ENCODE results near the gene ITM2B. TPM values are rescaled to one million over a fixed set of nuclear protein-coding genes. Genes with fewer than 3 reads are reported as not detected.

Gene ITM2B
- total and polyA plus RNA-seq, 2 experiments from 2014 or later: 139 to 318 TPM

- Histone ChIP-seq H3K9me2 (ENCODE audit: insufficient read depth) (no peaks in the 10 kb centered on the region), H3F3A (replicated peaks; ENCODE audit: low read depth) (no peaks in the 10 kb centered on the region), H3K4me2 (no peak overlapping the region), H3K27me3 (ENCODE audit: insufficient read depth) (no peaks in the 10 kb centered on the region), H3K4me3 (no peak overlapping the region), H3K27ac (ENCODE audit: low read depth) (no peak overlapping the region), H2AFZ (no peak overlapping the region; the same call in 1 of the 2 replicates), H4K20me1 (replicated peaks; ENCODE audit: insufficient read depth) (no peaks in the 10 kb centered on the region), H3K79me2 (replicated peaks; ENCODE audit: insufficient read depth) (no peaks in the 10 kb centered on the region), H3K36me3 (ENCODE audit: insufficient read depth) (no peaks in the 10 kb centered on the region), H3K4me1 (ENCODE audit: insufficient read depth) (peaks cover 9% of the 10 kb centered on the region; the same call in 1 of the 2 replicates)
- Mint-ChIP-seq H3K27ac (no peak overlapping the region), H3K27me3 (ENCODE audit: insufficient read depth, low read depth, poor library complexity) (no peaks in the 10 kb centered on the region), H3K4me3 (no peak overlapping the region), H3K4me1 (peaks cover 15% of the 10 kb centered on the region; the same call in 2 of the 3 replicates), H3K9me3 (no peaks in the 10 kb centered on the region), H3K36me3 (ENCODE audit: low read depth) (no peaks in the 10 kb centered on the region)
- TF ChIP-seq ZNF331 (CRISPR knock-in tag; IDR thresholded peaks at IDR 0.05; ENCODE audit: low read depth): no peak
- no peak for TF ChIP-seq ZNF462 (CRISPR knock-in tag; IDR thresholded peaks at IDR 0.05)
- TF ChIP-seq, protein P1, sequence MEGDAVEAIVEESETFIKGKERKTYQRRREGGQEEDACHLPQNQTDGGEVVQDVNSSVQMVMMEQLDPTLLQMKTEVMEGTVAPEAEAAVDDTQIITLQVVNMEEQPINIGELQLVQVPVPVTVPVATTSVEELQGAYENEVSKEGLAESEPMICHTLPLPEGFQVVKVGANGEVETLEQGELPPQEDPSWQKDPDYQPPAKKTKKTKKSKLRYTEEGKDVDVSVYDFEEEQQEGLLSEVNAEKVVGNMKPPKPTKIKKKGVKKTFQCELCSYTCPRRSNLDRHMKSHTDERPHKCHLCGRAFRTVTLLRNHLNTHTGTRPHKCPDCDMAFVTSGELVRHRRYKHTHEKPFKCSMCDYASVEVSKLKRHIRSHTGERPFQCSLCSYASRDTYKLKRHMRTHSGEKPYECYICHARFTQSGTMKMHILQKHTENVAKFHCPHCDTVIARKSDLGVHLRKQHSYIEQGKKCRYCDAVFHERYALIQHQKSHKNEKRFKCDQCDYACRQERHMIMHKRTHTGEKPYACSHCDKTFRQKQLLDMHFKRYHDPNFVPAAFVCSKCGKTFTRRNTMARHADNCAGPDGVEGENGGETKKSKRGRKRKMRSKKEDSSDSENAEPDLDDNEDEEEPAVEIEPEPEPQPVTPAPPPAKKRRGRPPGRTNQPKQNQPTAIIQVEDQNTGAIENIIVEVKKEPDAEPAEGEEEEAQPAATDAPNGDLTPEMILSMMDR (conservative IDR thresholded peaks at IDR 0.05; ENCODE audit: low read depth in 2 of 2): no peak
- TF ChIP-seq ZNF114 (CRISPR knock-in tag; IDR thresholded peaks at IDR 0.05): no peak
- TF ChIP-seq NANOG (IDR thresholded peaks at IDR 0.05; ENCODE audit: borderline replicate concordance): no peak
- no peak for TF ChIP-seq EZH2 (IDR thresholded peaks at IDR 0.05; ENCODE audit: low read depth, unreplicated experiment)
- TF ChIP-seq, protein P2, sequence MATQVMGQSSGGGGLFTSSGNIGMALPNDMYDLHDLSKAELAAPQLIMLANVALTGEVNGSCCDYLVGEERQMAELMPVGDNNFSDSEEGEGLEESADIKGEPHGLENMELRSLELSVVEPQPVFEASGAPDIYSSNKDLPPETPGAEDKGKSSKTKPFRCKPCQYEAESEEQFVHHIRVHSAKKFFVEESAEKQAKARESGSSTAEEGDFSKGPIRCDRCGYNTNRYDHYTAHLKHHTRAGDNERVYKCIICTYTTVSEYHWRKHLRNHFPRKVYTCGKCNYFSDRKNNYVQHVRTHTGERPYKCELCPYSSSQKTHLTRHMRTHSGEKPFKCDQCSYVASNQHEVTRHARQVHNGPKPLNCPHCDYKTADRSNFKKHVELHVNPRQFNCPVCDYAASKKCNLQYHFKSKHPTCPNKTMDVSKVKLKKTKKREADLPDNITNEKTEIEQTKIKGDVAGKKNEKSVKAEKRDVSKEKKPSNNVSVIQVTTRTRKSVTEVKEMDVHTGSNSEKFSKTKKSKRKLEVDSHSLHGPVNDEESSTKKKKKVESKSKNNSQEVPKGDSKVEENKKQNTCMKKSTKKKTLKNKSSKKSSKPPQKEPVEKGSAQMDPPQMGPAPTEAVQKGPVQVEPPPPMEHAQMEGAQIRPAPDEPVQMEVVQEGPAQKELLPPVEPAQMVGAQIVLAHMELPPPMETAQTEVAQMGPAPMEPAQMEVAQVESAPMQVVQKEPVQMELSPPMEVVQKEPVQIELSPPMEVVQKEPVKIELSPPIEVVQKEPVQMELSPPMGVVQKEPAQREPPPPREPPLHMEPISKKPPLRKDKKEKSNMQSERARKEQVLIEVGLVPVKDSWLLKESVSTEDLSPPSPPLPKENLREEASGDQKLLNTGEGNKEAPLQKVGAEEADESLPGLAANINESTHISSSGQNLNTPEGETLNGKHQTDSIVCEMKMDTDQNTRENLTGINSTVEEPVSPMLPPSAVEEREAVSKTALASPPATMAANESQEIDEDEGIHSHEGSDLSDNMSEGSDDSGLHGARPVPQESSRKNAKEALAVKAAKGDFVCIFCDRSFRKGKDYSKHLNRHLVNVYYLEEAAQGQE (IDR thresholded peaks at IDR 0.05; ENCODE audit: unreplicated experiment): no peak
- no peak for TF ChIP-seq EZH2phosphoT487 (IDR thresholded peaks at IDR 0.05; ENCODE audit: unreplicated experiment)
- no peak for TF ChIP-seq POLR2AphosphoS5 (IDR thresholded peaks at IDR 0.05; ENCODE audit: low read depth)
- no peak for TF ChIP-seq JUNB (IDR thresholded peaks at IDR 0.05; ENCODE audit: unreplicated experiment)
- TF ChIP-seq, protein P3, sequence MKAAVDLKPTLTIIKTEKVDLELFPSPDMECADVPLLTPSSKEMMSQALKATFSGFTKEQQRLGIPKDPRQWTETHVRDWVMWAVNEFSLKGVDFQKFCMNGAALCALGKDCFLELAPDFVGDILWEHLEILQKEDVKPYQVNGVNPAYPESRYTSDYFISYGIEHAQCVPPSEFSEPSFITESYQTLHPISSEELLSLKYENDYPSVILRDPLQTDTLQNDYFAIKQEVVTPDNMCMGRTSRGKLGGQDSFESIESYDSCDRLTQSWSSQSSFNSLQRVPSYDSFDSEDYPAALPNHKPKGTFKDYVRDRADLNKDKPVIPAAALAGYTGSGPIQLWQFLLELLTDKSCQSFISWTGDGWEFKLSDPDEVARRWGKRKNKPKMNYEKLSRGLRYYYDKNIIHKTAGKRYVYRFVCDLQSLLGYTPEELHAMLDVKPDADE (IDR thresholded peaks at IDR 0.05): no peak
- TF ChIP-seq CREB1 (CRISPR knock-in tag; IDR thresholded peaks at IDR 0.05; ENCODE audit: low read depth): no peak
- no peak for TF ChIP-seq STAT1 (IDR thresholded peaks at IDR 0.05; ENCODE audit: unreplicated experiment)
- ATAC-seq: peak; percentile 78
- DNase-seq (ENCODE audit: low spot score): peak; percentile 9
These were observed 44.4 kb upstream of the ITM2B start for GRCh38 chr13:48188601-48189000.

Measured in GM23338 (cell line).